ENCODE results near the gene SORCS2.

DNA sequence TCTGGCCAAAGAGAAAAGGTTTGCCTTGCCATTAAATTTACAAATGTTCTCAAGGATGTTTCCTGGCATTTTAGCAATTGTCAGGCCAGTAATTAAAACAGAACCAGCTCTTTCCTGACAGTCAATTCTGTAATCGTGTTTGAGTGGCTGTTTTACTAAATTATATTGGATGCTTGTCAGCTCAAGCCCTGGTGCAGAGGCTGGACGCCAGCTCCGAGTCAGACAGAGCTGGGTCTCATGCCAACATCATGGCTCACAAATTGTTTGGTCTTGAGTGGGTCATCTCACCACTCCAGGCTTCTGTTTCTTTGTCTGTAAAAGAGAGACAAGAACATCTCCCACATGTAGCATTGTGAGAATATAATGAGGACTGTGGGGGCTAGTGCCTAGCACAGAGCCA is 432.7 kb downstream of the SORCS2 start:
- TF ChIP-seq, protein P1, sequence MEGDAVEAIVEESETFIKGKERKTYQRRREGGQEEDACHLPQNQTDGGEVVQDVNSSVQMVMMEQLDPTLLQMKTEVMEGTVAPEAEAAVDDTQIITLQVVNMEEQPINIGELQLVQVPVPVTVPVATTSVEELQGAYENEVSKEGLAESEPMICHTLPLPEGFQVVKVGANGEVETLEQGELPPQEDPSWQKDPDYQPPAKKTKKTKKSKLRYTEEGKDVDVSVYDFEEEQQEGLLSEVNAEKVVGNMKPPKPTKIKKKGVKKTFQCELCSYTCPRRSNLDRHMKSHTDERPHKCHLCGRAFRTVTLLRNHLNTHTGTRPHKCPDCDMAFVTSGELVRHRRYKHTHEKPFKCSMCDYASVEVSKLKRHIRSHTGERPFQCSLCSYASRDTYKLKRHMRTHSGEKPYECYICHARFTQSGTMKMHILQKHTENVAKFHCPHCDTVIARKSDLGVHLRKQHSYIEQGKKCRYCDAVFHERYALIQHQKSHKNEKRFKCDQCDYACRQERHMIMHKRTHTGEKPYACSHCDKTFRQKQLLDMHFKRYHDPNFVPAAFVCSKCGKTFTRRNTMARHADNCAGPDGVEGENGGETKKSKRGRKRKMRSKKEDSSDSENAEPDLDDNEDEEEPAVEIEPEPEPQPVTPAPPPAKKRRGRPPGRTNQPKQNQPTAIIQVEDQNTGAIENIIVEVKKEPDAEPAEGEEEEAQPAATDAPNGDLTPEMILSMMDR (IDR thresholded peaks at IDR 0.05; ENCODE audit: poor library complexity, severe bottlenecking) = no peak
- TF ChIP-seq POLR2AphosphoS5 (IDR thresholded peaks at IDR 0.05) (no peak), RAD21 (conservative IDR thresholded peaks at IDR 0.05) (no peak)
- TF ChIP-seq, protein P2, sequence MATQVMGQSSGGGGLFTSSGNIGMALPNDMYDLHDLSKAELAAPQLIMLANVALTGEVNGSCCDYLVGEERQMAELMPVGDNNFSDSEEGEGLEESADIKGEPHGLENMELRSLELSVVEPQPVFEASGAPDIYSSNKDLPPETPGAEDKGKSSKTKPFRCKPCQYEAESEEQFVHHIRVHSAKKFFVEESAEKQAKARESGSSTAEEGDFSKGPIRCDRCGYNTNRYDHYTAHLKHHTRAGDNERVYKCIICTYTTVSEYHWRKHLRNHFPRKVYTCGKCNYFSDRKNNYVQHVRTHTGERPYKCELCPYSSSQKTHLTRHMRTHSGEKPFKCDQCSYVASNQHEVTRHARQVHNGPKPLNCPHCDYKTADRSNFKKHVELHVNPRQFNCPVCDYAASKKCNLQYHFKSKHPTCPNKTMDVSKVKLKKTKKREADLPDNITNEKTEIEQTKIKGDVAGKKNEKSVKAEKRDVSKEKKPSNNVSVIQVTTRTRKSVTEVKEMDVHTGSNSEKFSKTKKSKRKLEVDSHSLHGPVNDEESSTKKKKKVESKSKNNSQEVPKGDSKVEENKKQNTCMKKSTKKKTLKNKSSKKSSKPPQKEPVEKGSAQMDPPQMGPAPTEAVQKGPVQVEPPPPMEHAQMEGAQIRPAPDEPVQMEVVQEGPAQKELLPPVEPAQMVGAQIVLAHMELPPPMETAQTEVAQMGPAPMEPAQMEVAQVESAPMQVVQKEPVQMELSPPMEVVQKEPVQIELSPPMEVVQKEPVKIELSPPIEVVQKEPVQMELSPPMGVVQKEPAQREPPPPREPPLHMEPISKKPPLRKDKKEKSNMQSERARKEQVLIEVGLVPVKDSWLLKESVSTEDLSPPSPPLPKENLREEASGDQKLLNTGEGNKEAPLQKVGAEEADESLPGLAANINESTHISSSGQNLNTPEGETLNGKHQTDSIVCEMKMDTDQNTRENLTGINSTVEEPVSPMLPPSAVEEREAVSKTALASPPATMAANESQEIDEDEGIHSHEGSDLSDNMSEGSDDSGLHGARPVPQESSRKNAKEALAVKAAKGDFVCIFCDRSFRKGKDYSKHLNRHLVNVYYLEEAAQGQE (IDR thresholded peaks at IDR 0.05; ENCODE audit: borderline replicate concordance) = no peak

Measured in neural cell (in vitro differentiated cells).